ENCODE results near the gene SYNJ2.
"Not testable (repeated sequence)": the region's sequence is repeated elsewhere in the genome, so short reads cannot be mapped to it uniquely, and the experiment has no call there.

The SYNJ2 gene
- total RNA-seq = 38.5 to 158 (median 62.5) reads per million in 9 experiments

DNA sequence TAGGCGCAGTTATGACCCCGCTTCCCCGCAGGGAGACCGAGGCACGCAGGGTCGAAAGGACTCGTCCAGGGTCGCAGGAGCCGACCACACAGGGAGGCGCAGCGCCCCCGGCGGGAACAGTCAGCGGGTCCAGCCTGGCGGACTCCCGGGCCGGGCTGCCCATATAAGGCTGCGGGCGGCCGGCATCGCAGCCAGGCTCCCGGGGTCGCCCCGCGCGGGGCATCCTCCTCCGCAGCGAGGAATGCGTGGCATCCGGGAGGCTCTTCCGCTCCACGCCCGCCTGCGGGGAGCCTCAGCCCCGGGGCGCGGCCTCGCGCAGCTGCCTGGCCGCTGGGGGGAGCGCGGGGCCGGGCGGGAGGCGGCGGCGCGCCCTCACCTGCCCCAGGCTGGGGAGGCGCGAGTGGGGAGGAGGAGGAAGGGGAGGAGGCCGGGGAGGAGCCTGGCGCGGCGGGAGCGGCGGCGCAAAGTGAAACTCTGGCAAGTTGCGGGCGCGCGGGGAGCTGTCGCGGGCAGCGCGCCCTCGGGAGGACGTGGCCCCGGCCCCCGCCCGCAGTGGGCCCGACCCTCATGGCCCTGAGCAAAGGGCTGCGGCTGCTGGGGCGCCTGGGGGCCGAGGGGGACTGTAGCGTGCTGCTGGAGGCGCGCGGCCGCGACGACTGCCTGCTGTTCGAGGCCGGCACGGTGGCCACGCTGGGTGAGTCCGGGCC is at the start of gene SYNJ2:
TSS of gene SYNJ2 (plus strand) at position 469 of the 707 bp plus-strand sequence. CDS start at position 568, 99 bp downstream.
- H3K4me1 Mint-ChIP-seq (ENCODE audit: low read depth in 2 of 2) = peaks cover 15 to 17% of the 10 kb centered on the region in 2 donors
- peak within 1 kb of the TSS; percentile 79 for H3K4me3 Mint-ChIP-seq
- DNase-seq (peak; percentile 68 to 79 (median 74)), ATAC-seq (replicated peaks) (peak; percentile 87)
- H3K27ac Mint-ChIP-seq = peak within 1 kb of the TSS; percentile 55 to 67
- no peaks in the 10 kb centered on the region for H3K36me3 Mint-ChIP-seq (ENCODE audit: insufficient read depth)
- no peaks in the 10 kb centered on the region for H3K9me3 Mint-ChIP-seq
- H3K27me3 Mint-ChIP-seq = no peaks in the 10 kb centered on the region

DNA sequence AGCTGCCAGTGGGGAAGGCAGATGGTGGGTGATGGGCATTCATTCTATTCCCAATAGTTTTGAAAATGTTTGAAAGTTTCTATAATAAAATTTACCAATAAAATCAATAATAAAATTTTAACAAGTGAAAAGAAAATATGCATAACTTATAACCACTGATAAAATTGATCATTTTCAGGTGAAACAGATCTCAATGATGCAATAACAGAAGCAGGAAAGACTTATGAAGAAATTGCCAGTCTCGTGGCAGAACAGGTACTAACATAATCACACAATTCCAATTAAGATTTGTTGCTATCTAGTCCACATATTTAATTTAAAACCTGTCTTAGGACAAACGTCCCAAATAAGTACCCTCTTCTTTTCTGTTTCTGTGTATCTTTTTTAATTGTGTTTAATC is 45.9 kb upstream of the SYNJ2 start:
- H3K36me3 Mint-ChIP-seq (ENCODE audit: insufficient read depth) = peaks cover 38% of the 10 kb centered on the region
- H3K4me3 Mint-ChIP-seq = no peak overlapping the region
- H3K4me1 Mint-ChIP-seq (ENCODE audit: low read depth in 2 of 2) = no peaks in the 10 kb centered on the region
- no peaks in the 10 kb centered on the region for H3K9me3 Mint-ChIP-seq
- H3K27ac Mint-ChIP-seq = no peak overlapping the region
- no peak for ATAC-seq (replicated peaks)
- DNase-seq = no peak
- no peaks in the 10 kb centered on the region for H3K27me3 Mint-ChIP-seq

GRCh38 chr6:157937318-157937717 is 44.3 kb upstream of the SYNJ2 start:
- no peaks in the 10 kb centered on the region for H3K27me3 Mint-ChIP-seq
- peaks cover 40% of the 10 kb centered on the region for H3K36me3 Mint-ChIP-seq (ENCODE audit: insufficient read depth)
- no peak overlapping the region for H3K4me3 Mint-ChIP-seq
- ATAC-seq (replicated peaks) (no peak), DNase-seq (no peak)
- no peaks in the 10 kb centered on the region for H3K4me1 Mint-ChIP-seq (ENCODE audit: low read depth in 2 of 2)
- H3K27ac Mint-ChIP-seq = no peak overlapping the region
- H3K9me3 Mint-ChIP-seq = no peaks in the 10 kb centered on the region

GRCh38 chr6:157937916-157938315 is 43.7 kb upstream of the SYNJ2 start:
- Mint-ChIP-seq H3K4me3 (no peak overlapping the region), H3K9me3 (no peaks in the 10 kb centered on the region), H3K27me3 (no peaks in the 10 kb centered on the region), H3K27ac (no peak overlapping the region), H3K36me3 (ENCODE audit: insufficient read depth) (peaks cover 39% of the 10 kb centered on the region), H3K4me1 (ENCODE audit: low read depth in 2 of 2) (no peaks in the 10 kb centered on the region)
- ATAC-seq (replicated peaks) = no peak
- DNase-seq = no peak

DNA sequence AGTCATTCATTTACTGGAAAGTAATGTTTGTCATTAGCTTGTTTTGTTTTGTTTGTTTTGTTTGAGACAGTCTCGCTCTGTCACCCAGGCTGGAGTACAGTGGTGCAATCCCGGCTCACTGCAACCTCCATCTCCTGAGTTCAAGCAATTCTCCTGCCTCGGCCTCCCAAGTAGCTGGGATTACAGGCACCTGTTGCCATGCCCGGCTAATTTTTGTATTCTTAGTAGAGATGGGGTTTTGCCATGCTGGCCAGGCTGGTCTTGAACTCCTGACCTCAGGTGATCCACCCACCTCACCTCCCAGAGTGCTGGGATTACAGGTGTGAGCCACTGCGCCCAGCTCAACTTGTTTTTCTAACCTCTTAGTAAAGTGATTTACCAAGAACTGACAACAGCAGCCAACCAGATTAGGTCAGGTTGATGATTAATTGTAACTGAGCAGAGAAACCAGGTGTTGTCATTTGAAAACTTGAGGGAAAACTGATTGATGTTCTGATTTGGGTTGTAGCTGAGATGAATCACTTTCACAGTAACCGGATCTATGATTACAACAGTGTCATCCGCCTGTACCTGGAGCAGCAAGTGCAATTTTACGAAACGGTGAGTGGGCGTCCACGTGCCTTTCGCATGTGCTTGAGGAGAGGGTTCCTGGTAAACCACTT is 41.2 kb upstream of the SYNJ2 start:
- not testable (repeated sequence) for H3K27me3 Mint-ChIP-seq; H3K4me3 Mint-ChIP-seq; DNase-seq; H3K4me1 Mint-ChIP-seq (ENCODE audit: low read depth in 2 of 2); H3K9me3 Mint-ChIP-seq; ATAC-seq (replicated peaks); H3K27ac Mint-ChIP-seq
- H3K36me3 Mint-ChIP-seq (ENCODE audit: insufficient read depth) = peaks cover 40% of the 10 kb centered on the region

- H3K27ac Mint-ChIP-seq = no peak overlapping the region
- peaks cover 41% of the 10 kb centered on the region for H3K36me3 Mint-ChIP-seq (ENCODE audit: insufficient read depth)
- H3K4me1 Mint-ChIP-seq (ENCODE audit: low read depth in 2 of 2) = no peaks in the 10 kb centered on the region
These were observed 40.4 kb upstream of the SYNJ2 start for GRCh38 chr6:157941101-157941863.

DNA sequence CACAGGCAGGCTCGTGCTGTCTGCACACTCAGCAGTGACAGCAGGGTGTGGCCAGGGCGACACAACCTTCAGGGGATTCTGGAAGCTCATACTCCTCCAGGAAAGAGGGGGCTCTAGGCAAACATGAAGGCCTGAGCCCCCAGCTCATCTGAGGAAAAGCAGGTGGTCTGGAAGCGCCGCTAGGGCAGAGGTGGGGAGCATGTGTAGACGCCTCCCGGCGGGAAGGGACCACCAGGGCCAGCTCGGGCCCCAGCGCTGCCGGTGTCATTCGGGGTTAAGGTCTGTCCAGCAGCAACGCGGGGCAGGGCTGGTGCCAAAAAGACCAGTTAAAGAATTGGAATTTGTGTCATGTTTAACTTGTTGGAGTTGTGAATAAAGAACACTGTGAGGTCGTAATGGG is 39.3 kb upstream of the SYNJ2 start:
- Mint-ChIP-seq H3K36me3 (ENCODE audit: insufficient read depth) (peaks cover 41% of the 10 kb centered on the region), H3K4me1 (ENCODE audit: low read depth in 2 of 2) (no peaks in the 10 kb centered on the region)

More at GRCh38 chr6:157941101-157941863, 40.4 kb upstream of the SYNJ2 start:
- H3K27me3 Mint-ChIP-seq = no peaks in the 10 kb centered on the region
- no peaks in the 10 kb centered on the region for H3K9me3 Mint-ChIP-seq
- no peak overlapping the region for H3K4me3 Mint-ChIP-seq
- no peak for DNase-seq
- ATAC-seq (replicated peaks) = no peak

DNA sequence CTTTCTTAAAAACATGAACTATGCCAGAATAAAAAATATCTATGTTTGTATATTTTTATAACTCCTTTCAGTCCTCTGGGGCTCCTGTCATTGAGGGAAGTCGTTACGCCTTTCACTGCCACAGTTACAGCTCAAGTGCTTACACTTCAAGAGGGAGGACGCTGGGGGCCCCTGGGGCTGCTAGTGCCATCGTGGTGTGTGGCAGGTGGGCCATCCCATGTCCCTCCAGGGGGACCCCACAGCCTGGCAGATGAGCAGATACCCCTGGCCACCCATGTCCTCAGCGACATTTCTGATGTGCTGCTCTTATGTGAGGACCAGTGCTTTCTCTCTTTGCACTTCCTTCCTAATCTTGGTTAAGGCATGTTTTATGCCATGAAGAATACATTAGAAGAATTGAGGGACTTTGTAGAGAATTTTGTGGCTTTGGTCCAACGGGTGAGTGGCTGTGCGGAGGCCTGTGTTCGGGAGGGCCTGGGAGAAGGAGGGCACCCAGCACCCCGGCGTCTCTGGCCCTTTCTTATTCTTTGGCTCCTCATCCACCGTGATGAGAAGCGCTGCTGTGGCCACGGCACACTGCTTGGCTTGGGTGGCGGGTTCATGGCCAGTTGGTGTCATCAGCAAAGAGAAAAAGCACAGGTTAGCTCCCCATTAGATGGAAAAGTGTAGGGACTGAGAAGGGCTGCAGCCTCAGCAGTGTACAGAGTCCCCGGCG is 38.3 kb upstream of the SYNJ2 start:
- Mint-ChIP-seq H3K27me3 (peaks cover 0 to 5% of the 10 kb centered on the region in 2 donors), H3K27ac (no peak overlapping the region), H3K4me3 (no peak overlapping the region), H3K4me1 (ENCODE audit: low read depth in 2 of 2) (no peaks in the 10 kb centered on the region), H3K9me3 (no peaks in the 10 kb centered on the region), H3K36me3 (ENCODE audit: insufficient read depth) (peaks cover 40% of the 10 kb centered on the region)
- no peak for ATAC-seq (replicated peaks)
- DNase-seq = no peak

More for the DNA sequence above, 39.3 kb upstream of the SYNJ2 start:
- Mint-ChIP-seq H3K9me3 (no peaks in the 10 kb centered on the region), H3K27me3 (peaks cover 0 to 5% of the 10 kb centered on the region in 2 donors), H3K4me3 (no peak overlapping the region), H3K27ac (no peak overlapping the region)
- DNase-seq = no peak
- ATAC-seq (replicated peaks) = no peak

GRCh38 chr6:157943964-157944283 is 37.7 kb upstream of the SYNJ2 start:
- H3K36me3 Mint-ChIP-seq (ENCODE audit: insufficient read depth) = peaks cover 36% of the 10 kb centered on the region
- no peaks in the 10 kb centered on the region for H3K9me3 Mint-ChIP-seq
- H3K4me1 Mint-ChIP-seq (ENCODE audit: low read depth in 2 of 2) = no peaks in the 10 kb centered on the region
- ATAC-seq (replicated peaks) = no peak
- DNase-seq = no peak
- H3K4me3 Mint-ChIP-seq = no peak overlapping the region
- H3K27ac Mint-ChIP-seq = no peak overlapping the region
- H3K27me3 Mint-ChIP-seq = peaks cover 0 to 5% of the 10 kb centered on the region in 2 donors

- no peak for ATAC-seq (replicated peaks)
- Mint-ChIP-seq H3K4me3 (no peak overlapping the region), H3K36me3 (ENCODE audit: insufficient read depth) (peaks cover 27% of the 10 kb centered on the region), H3K9me3 (no peaks in the 10 kb centered on the region), H3K27me3 (peaks cover 0 to 5% of the 10 kb centered on the region in 2 donors), H3K27ac (peak overlapping the region in 1 of 2 donors; percentile 77), H3K4me1 (ENCODE audit: low read depth in 2 of 2) (no peaks in the 10 kb centered on the region)
- DNase-seq = no peak
These were observed 36.4 kb upstream of the SYNJ2 start for GRCh38 chr6:157944983-157945931.

DNA sequence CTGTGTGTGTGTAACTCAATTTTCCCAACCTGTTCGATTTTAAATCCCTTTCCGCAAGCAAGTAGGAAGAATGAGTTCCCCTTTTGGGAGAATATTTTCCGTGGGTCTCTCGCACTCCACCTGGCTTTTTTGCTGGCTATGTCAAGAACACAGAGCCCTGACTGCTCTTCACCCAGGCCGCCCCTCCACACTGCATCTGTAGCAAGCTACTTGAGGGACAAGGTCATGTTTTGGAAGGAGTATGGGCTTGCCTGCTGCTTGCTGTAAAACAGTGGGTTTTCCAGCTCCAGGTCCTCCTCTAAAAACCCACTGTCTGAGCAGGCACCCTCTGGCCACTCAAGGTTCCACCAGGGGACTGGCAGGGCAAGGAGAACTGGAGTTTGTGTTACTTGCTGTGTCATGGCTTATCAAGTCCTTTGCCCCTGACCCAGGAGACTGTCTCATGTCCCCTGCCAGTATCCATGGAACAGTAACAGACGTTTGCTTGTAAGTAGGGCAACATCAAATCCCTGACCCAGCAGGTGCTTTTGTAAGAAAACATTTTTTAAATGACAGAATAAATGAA is 35.5 kb upstream of the SYNJ2 start:
- peak overlapping the region in 1 of 2 donors; percentile 77 for H3K27ac Mint-ChIP-seq
- ATAC-seq (replicated peaks) = no peak
- DNase-seq = no peak
- peaks cover 0 to 5% of the 10 kb centered on the region in 2 donors for H3K27me3 Mint-ChIP-seq
- H3K36me3 Mint-ChIP-seq (ENCODE audit: insufficient read depth) = peaks cover 24% of the 10 kb centered on the region
- no peaks in the 10 kb centered on the region for H3K4me1 Mint-ChIP-seq (ENCODE audit: low read depth in 2 of 2)
- no peak overlapping the region for H3K4me3 Mint-ChIP-seq
- H3K9me3 Mint-ChIP-seq = no peaks in the 10 kb centered on the region

- Mint-ChIP-seq H3K4me1 (ENCODE audit: low read depth in 2 of 2) (no peaks in the 10 kb centered on the region), H3K9me3 (no peaks in the 10 kb centered on the region), H3K27me3 (peaks cover 0 to 5% of the 10 kb centered on the region in 2 donors), H3K4me3 (no peak overlapping the region), H3K27ac (peak overlapping the region in 1 of 2 donors; percentile 77), H3K36me3 (ENCODE audit: insufficient read depth) (peaks cover 21% of the 10 kb centered on the region)
- ATAC-seq (replicated peaks) = peak; percentile 70
- DNase-seq = no peak
These were observed 34.7 kb upstream of the SYNJ2 start for GRCh38 chr6:157946865-157947532.

All from effector memory CD8-positive, alpha-beta T cell (primary cell).